GM19395 (cell line): ENCODE data around the gene DDAH2.

ENCODE experiments used
- ATAC-seq: cut with Tn5 transposase; IDR thresholded peaks from one replicate; pipeline ENCODE4 v1.9.1; 2021; ENCODE audit warnings: mild to moderate bottlenecking, moderate library complexity; ENCODE audit not compliant: unreplicated experiment

DDAH2 gene, protein sequence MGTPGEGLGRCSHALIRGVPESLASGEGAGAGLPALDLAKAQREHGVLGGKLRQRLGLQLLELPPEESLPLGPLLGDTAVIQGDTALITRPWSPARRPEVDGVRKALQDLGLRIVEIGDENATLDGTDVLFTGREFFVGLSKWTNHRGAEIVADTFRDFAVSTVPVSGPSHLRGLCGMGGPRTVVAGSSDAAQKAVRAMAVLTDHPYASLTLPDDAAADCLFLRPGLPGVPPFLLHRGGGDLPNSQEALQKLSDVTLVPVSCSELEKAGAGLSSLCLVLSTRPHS

DNA sequence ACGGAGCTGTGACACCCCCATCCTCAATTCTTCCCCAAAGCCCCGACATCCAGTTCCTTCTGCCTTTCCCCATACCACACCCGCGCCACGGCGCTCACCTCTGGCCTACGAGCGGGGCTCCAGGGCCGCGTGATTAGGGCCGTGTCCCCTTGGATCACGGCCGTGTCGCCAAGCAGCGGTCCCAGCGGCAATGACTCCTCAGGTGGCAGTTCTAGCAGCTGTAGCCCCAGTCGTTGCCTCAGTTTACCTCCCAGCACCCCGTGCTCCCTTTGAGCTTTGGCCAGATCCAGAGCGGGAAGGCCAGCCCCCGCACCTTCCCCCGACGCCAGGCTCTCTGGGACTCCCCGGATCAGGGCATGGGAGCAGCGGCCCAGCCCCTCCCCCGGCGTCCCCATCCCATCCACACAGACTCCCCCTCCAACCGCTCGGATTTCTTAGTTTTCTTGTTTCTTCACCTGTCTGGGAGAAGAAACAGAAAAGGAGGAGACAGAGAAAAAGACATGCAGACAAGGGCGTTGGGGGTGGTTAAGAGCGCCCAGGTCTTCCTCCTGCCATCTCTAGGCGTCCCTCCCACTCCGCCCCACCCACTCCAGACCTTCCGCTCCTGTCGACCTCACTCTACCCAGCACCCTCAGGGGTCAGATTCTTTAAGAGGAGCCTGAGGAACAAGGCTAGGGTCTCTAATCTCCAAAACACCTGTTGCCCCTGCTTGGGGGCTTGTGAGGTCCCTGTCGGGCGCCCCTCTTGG lies at the start of gene DDAH2:
Gene DDAH2 (minus strand): TSS at position 533 of the 748 bp plus-strand sequence. CDS start 138 bp downstream, at position 395.
- no peak for ATAC-seq

DNA sequence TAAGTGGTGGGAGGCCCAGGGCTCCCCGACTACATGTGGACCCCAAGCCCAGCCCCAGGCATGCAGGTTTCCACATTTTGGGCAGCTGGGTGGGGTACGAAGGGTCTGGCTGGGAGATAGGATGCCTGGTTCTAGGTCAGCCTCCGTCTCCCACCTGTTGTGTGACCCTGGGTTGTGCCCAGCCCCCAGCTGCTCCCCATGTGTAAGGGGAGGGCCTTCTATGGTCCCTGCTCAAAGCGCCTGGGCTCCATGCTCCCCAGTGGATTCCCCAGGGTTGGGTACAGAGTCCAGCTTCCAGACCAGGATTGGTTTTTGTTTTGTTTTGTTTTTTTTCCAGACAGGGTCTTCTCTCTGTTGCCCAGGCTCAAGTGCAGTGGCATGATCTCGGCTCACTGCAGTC lies 49.1 kb upstream of the DDAH2 start:
- no peak for ATAC-seq

DNA sequence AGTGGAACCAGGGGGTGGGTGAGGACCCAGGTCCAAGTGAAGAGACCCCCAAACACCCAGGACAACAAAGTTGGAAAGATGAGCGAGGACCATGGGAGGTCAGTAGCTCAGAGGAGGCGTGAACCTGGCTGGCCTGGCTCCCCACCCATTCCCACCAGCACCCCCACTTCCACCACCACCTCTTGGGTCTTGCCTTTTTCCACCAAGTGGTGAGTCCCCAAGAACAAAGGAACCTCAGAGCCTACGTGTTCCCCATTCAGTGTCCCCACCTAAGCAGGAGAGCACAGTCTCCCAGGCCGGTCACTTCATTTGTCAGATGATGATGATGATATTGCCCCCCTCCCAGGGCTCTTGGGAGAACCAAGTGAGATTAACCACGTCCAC lies 48.6 kb upstream of the DDAH2 start:
- ATAC-seq: no peak

DNA sequence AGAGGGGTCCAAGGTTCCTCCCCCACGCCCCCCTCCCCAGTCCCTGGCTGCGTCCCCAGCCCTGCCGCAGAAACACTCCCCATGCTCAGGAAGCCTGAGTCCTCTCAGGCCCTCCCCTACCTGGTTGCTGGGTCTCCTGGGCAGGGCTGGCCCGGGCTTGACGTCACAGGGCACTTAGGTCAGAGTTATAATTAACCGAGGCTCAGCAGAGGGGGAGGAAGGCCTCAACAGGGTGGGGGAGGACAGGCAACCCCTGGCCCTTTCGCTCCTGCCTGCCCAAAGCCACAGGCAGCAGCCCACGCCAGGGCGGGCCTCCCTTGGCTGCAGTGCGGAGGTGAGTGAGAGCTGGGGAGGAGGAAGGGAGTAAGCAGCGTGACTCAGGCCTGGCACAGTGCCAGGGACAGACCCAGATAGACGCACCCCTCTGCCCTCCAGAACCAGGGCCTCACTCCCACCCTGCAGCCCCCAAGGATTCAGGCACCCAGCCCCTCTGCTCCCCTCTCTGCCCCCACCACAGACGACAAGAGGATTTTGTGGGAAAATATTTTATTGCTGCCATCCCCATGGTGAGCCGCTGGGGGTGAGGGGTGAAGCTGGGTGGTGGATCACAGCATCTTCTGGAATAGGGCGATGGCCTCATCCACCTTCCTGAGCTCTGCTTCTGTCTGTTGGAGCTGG lies 48.0 kb upstream of the DDAH2 start, which contains the start of gene VWA7:
Gene VWA7 (minus strand): TSS at position 340 of the 678 bp plus-strand sequence. CDS start 549 bp downstream, outside the sequence.
- ATAC-seq: no peak

DNA sequence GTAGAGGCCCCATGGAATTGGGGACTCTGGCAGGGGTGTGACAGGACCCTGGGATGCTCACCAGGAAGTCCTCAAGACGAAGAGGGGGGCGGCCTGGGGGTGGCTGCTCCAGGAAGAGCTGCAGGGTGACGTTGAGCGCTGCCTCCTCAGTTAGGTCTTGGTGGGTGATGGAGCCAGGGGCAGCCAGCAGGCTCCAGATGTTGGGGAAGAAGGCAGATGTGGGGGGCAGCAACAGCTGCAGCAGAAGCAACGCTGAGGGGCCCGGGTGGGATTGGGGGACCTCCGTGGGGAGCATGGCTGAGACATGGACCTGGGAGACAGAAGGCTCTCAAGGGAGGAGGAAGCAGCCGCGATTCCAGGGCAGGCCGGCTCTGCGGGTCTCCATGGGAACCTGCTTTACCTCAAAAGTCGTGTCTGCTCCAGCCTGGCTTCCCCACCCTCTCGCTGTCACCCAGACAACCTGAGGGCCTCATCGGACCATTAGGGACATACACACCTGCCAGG lies 47.4 kb upstream of the DDAH2 start:
- ATAC-seq: no peak

DNA sequence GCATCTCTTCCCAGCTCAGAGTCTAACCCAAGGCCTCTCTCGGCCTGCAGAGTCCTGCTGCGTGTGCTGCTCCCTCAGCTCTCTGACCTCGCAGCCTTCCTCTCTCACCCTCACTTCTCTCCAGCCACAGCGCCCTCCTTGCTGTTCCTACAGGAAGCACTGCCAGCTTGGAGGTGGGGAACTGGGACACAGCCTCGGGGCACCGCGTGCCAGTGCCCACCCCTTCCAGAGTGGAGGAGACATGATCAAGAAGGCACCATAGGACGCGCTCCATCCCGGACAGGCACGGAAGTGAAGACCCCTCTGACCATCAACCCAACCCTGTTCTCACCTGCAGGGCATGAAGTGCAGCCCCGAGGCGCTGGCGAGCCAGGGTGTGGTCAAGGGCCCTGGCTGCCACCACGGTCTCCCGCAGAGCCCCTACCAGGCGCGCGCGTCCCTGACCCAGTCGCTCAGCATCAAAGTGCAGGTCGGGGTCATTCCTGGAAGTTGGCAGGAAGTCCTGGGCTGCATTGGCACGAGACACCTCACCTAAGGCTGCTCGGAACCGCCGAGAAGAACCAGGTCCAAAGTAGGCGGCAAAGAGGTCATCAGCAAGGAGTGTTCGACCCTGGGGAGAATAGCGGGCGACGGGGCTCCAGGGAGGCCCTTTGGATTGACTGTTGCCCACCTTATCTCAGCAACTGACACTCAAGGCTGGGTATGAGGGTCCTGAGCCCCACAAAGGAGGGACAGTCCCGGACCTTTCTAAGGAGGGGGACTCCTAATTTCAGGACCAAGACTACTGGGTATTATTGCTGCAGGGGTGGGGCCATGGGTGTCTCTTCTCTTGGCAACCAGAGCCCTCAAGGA lies 46.8 kb upstream of the DDAH2 start:
- no peak for ATAC-seq

DNA sequence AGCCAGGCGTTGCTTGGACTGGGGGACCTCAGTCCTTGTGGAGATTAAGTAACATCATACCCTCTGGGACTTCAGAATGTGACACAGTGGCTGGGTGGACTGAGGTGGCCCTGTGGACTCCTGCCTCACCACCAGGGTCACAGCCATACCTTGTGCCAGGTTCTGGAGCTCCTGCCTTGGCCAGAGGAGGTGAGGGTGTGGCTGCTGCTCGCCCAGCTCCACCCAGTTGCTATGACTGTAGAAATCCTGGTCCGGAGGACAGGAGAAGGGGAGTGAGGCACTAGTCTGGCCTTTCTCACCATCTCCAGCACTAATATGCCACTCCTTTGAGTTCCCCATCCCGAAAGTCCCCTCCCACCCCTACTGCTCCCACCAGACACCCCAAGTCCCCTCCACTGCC lies 46.1 kb upstream of the DDAH2 start:
- no peak for ATAC-seq

DNA sequence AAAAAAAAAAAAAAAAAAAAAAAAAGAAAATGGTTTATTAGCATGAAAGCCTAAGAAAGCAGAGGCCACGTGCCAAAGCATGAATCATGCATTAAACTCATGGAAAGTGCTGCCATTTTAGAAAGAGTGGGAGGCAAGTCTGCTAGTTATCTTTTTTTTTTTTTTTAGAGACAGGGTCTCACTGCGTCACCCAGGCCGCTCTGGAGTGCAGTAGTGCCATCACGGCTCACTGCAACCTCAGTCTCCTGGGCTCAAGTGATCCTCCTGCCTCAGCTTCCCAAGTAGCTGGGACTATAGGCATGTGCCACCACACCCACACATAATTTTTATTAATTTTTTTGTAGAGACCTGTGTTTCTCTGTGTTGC lies 42.9 kb upstream of the DDAH2 start:
- ATAC-seq: no peak

DNA sequence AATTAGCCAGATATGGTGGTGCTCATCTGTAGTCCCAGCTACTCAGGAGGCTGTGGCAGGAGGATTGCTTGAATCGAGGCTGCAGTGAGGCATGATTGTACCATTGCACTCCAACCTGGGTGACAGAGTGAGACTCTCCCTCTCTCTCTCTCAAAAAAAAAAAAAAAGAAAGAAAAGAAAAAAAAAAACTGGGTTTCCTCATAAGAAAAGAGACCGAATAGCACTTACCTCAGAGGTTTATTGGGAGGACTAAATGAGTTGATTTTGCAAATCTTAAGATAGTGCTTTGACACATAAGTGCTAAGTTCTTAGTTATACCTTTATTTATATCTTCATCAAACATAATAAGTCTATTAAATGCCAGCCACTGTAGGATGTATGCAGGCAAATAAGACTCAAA lies 41.8 kb upstream of the DDAH2 start:
- ATAC-seq: no peak

DNA sequence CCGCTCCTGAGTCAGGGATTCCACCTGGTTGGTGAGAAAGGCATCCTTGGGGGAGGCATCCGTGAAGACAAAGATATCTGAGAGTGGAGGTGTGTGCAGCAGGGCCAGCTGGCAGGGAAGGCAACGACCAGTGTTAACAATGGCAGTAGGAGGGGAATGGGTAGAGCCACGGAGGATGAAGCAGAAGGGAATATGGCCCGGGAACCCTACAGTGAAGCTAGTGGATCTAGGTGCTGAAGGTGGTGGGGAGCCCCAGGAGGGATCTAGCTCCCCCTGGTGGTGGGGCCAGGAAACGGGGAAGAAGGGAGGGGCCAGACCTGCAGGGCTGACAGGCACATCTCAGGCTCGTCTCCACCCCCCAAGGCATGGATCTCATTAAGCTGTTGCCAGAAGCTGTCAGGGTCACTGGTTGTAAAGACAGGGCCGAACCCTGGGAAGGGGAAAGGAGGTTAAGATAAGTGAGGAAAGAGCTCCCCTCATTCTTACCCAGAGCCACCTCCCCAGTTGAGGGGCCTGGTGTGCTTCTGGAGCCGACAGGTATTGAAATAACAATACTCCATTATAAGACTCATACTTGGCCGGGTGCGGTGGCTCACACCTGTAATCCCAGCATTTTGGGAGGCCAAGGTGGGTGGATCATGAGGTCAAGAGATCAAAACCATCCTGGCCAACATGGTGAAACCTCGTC lies 40.7 kb upstream of the DDAH2 start:
- ATAC-seq: no peak

DNA sequence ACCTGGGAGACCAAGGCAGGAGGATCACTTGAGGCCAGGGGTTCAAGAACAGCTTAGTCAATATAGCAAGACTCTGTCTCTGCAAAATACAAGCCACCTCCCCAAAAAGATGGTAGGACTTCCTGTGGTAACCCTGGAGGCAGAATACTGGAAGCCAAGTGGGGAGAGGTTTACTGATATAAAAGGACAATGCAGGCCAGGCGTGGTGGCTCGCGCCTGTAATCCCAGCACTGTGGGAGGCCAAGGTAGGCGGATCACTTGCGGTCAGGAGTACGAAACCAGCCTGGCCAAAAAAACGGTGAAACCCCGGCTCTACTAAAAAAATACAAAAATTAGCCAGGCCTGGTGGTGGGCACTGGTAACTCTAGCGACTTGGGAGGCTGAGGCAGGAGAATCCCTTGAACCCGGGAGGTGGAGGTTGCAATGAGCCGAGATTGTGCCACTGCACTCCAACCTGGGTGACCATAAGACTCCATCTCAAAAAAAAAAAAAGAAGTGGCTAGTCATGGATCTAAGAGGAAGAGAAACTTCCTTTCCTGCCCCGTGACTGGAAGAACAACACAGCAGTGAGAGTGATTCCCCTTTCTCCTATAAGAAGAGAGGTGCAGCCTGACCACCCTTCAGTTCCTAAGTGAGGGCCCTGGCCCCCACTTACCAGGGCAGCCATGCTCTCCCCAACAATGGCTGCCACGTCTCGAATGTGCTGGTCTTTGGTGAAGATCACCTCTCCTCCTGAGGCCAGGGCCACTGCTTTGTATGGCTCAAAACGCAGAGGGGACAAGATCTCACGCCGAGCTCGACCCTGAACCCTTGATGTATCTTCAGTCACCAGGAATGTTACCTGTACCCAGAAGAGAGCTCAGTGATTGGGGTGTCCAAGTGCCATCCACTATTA lies 39.5 kb upstream of the DDAH2 start:
- no peak for ATAC-seq

DNA sequence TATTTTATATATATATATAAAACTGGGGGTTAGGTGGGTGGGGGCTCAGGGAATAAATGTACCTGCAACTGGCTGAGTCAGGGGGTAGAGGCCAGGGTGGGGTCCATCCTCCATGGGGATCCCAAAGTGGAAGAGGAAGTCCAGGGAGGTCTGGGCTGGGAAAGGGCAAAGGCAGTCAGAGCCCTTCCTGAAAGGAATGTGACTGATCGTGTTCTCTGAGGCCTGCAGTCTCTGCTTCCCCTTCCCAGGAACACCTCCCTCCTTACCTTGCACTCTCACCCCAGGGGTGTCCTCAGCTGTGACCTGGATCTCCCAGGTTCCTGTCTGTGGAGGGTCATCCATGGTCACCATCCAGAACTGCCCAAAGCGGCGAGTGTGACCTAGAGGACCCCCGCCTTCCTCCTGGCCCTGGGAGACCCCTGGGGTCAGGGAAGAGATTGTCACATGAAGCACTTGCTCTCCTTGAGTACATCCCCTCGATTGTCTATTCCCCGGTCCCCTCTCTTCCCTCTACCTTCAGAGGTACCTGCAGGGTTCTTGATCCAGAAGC lies 38.1 kb upstream of the DDAH2 start:
- no peak for ATAC-seq

DNA sequence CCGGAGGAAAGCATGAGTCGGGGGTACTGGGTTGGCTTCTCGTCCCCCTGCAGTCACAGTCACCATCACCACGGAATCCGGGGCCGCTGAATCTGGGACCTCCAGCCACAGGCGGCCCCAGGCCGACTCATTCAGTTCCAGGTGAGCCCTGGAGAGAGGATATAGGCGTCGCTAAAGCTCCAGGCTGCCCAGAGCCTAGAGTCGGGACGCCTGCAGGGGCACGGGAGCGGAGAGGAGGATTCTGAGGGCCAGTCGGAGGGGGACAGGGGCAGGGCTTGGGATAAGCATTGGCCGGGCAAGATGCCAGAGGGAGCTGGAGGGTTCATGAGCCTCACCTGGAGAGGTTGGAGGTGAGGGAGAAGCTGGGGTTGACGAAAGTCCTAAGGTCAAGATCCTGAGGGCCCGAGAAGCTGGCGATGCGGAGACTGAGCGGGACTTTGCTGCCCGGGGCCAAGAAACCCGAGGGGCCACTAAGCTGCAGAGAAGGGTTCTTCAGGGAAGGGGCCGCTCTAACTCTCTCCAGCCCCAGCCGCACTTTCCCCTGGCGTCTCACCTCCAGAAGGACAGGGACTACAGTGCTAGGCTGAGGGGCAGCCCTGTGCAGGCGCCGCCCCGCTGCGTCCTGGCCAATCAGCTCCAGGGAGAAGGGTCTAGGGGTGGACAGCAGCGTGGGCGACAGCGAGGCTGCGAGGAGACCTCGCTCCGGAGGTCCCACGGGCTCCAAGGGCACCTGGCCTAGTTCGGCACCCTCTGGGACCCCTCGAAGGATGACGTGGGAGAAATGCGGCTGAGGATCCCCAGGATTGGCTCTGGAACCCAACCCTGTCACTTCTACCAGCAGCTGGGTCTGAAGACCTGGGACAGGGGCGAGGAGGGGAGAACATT lies 37.1 kb upstream of the DDAH2 start:
- ATAC-seq: no peak

DNA sequence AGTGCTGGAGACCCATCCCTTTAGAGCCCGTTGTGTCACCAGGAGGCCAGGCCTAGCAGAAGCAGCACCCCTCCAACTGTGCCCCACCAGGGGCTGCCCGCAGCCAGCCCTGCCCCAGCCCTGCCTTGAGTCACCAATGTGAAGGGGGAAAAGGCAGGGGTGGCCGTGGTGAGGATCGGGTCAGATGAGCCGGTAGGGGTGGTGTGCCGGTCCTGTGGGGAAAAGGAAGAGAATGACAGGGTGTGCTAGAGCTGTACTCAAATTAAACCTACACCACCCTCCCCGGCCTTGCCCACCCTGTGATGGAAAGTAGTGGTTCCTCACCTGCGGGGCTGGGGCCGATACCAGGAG lies 36.4 kb upstream of the DDAH2 start:
- no peak for ATAC-seq

DNA sequence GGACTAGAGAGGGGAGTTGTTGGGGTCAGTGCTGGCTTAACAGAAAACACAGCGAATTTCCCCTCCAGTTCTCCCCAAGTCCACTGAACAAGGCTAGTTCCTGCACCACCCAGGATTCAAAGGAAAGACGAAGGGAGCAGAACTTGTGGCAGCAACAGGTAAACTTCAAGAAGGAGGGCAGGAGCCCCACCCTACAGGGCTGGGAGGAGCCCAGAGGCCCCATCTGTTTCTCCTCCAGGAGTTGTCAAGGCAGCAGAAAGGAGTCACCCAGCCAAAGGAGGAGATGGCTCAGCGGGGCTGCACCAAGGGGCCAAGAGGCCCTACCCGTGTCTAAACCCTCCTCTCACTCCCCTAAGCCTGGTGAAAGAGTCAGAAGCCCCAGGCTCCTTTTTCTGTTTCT lies 35.1 kb upstream of the DDAH2 start:
- ATAC-seq: no peak

DNA sequence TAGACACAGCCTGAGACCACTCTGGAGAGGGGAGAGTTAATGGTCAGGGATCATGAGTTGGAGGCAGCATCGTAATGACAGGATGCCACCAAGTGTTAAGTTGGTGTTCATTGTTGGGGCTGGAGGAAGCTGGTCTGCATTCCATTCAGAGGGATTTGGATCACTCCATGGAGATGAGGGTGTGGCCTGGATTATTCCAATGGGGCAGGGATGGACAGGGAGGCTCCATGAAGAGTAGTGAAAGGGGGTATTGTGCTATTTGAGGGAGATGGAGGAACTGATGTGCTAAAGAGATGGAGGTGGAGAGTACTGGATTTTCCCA lies 34.5 kb upstream of the DDAH2 start:
- ATAC-seq: no peak

DNA sequence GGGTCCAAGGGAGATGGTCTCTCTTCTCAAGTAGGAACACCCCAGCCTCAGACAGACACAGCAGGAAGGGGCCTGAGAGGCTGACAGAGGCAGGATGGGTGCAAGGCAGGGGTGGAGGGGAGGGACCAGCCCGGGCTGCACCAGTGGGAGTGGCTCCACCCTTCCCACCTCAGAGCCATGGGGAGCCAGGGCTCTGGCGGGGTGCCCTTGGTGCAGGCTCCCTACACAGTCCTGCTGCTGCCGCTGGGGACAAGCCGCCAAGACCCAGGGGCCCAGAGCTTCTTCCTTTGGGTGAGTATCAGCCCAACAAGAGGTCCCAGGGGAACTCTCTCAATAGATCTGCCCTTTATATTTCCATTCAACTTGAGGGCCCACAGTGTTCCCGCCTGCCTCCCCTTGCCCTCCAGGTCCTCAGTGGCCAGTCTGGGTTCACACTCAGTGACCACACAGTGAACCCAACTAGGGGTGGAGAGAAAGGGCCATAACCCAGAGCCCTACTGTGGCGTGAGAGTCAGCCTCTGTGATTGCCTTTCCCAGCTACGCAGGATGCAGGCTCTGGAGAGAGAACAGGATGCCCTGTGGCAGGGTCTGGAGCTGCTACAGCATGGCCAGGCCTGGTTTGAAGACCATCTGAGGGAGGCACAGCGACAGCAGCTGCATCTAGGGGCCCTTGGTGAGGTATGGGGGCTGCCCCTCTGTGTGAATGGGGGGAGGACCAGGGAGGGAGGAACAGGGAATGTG lies 33.9 kb upstream of the DDAH2 start:
- no peak for ATAC-seq

DNA sequence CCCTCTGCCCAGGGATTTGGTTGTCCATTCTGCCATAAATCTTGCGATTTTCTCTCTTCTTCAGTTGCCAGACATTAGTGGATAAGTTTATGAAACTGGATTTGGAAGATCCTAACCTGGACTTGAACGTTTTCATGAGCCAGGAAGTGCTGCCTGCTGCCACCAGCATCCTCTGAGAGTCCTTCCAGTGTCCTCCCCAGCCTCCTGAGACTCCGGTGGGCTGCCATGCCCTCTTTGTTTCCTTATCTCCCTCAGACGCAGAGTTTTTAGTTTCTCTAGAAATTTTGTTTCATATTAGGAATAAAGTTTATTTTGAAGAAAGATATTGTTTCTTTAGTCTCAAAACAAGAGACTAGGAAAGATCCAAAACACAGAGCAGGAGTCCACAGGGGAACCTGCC lies 33.3 kb upstream of the DDAH2 start, which contains the start of gene SAPCD1:
Gene SAPCD1 (plus strand): TSS at position 301 of the 400 bp plus-strand sequence. CDS start 399 bp downstream, outside the sequence.
- ATAC-seq: no peak
